HepG2 (cell line): Measurements from ENCODE around the gene SLC25A47.

ENCODE experiments used
- CEBPB ChIP-seq: IDR thresholded peaks from 2 replicates; pipeline ENCODE4 v1.6.1; 2011; ENCODE audit warnings: low read depth, low read length, improper control_type of control experiment, borderline replicate concordance
- KDM1A ChIP-seq: IDR thresholded peaks from 2 replicates; pipeline ENCODE4 v1.6.1; 2016; ENCODE audit warnings: missing compliant biosample characterization
- SIX1 ChIP-seq: sonication (generic); formaldehyde crosslinking; IDR thresholded peaks from 2 replicates; pipeline ENCODE4 v1.4.0; 2020; ENCODE audit warnings: missing genetic modification reagents, borderline replicate concordance
- SRSF9 ChIP-seq: fragments of 200-400 bp; formaldehyde crosslinking; IDR thresholded peaks from 2 replicates; pipeline ENCODE4 v1.6.1; 2018; ENCODE audit warnings: borderline replicate concordance, mild to moderate bottlenecking, low read depth, low read length; ENCODE audit not compliant: insufficient read depth, poor library complexity, severe bottlenecking
- THAP11 ChIP-seq: IDR thresholded peaks from 2 replicates; pipeline ENCODE4 v1.6.1; 2016; ENCODE audit warnings: missing biosample characterization, missing genetic modification reagents
- ZBTB7B ChIP-seq: sonication (generic); formaldehyde crosslinking; IDR thresholded peaks from 2 replicates; pipeline ENCODE4 v1.4.0; 2020; ENCODE audit warnings: missing genetic modification reagents
- ZFP37 ChIP-seq: sonication (generic); formaldehyde crosslinking; IDR thresholded peaks from 2 replicates; pipeline ENCODE4 v1.4.0; 2020; ENCODE audit warnings: missing genetic modification reagents, borderline replicate concordance
- ZFYVE20 ChIP-seq: sonication (generic); formaldehyde crosslinking; IDR thresholded peaks from 2 replicates; pipeline ENCODE4 v1.8.0; 2023; ENCODE audit warnings: low read depth, mild to moderate bottlenecking, moderate library complexity, missing genetic modification reagents, borderline replicate concordance
- TF ChIP-seq, protein P1 (sequence below): sonication (generic); formaldehyde crosslinking; IDR thresholded peaks from 2 replicates; pipeline ENCODE4 v1.4.0; 2020; ENCODE audit warnings: mild to moderate bottlenecking, missing genetic modification reagents
- TF ChIP-seq, protein P2 (sequence below): sonication (generic); formaldehyde crosslinking; IDR thresholded peaks from 2 replicates; pipeline ENCODE4 v1.5.0; 2020; ENCODE audit warnings: mild to moderate bottlenecking, missing genetic modification reagents, moderate library complexity

DNA sequence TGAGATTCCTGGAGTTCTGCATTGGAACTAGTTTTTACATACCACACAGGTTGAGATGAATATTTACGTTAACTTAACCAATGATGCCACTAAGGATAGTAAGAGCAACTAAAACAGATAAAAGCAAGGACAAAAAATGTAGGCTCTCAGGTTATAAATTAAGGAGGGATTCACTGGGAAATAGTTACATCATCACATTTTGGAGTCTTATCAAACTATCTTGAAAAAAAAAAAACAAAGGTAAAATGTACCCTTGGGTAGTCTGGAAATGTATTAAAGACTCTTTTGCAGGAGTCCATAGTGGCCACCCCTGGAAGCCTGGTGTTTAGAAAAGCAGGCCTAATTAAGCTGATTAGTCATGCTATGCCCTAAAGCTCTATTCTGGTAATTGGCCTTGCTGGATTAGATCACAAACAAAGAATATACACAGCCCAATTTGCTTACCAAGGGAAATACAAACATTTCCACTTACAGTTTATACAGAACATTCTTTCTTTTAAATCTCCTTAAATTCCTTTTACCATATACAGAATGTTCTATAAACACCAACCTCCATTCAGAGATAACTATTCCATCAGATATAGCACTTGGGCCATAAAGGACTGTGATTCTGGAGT is 39.3 kb downstream of the SLC25A47 start:
- no peak for TF ChIP-seq ZFYVE20 (CRISPR knock-in tag)
- TF ChIP-seq, protein P1, sequence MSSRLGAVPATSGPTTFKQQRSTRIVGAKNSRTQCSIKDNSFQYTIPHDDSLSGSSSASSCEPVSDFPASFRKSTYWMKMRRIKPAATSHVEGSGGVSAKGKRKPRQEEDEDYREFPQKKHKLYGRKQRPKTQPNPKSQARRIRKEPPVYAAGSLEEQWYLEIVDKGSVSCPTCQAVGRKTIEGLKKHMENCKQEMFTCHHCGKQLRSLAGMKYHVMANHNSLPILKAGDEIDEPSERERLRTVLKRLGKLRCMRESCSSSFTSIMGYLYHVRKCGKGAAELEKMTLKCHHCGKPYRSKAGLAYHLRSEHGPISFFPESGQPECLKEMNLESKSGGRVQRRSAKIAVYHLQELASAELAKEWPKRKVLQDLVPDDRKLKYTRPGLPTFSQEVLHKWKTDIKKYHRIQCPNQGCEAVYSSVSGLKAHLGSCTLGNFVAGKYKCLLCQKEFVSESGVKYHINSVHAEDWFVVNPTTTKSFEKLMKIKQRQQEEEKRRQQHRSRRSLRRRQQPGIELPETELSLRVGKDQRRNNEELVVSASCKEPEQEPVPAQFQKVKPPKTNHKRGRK (CRISPR knock-in tag), result no peak
- no peak for TF ChIP-seq THAP11 (CRISPR knock-in tag)
- no peak for TF ChIP-seq SIX1 (CRISPR knock-in tag)
- no peak for TF ChIP-seq CEBPB
- no peak for TF ChIP-seq SRSF9
- no peak for TF ChIP-seq KDM1A (CRISPR knock-in tag)
- TF ChIP-seq ZFP37, result no peak
- TF ChIP-seq ZBTB7B (CRISPR knock-in tag), result no peak
- TF ChIP-seq, protein P2, sequence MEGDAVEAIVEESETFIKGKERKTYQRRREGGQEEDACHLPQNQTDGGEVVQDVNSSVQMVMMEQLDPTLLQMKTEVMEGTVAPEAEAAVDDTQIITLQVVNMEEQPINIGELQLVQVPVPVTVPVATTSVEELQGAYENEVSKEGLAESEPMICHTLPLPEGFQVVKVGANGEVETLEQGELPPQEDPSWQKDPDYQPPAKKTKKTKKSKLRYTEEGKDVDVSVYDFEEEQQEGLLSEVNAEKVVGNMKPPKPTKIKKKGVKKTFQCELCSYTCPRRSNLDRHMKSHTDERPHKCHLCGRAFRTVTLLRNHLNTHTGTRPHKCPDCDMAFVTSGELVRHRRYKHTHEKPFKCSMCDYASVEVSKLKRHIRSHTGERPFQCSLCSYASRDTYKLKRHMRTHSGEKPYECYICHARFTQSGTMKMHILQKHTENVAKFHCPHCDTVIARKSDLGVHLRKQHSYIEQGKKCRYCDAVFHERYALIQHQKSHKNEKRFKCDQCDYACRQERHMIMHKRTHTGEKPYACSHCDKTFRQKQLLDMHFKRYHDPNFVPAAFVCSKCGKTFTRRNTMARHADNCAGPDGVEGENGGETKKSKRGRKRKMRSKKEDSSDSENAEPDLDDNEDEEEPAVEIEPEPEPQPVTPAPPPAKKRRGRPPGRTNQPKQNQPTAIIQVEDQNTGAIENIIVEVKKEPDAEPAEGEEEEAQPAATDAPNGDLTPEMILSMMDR, result no peak
